ENCODE results near the gene VANGL1.

- TF ChIP-seq CTCF (IDR thresholded peaks at IDR 0.05; ENCODE audit: low read depth, low read length) (no peak), EZH2phosphoT487 (IDR thresholded peaks at IDR 0.05; ENCODE audit: low read depth) (no peak)
Observed at GRCh38 chr1:115606305-115606704, 35.5 kb upstream of the VANGL1 start.
